Breast epithelium (tissue), 3 donors: ENCODE results near the gene PAIP2.
A peak's percentile ranks its signal among the peaks of the same experiment; 100 is the strongest.

Experiments
- POLR2A ChIP-seq: fragments of 450-650 bp; IDR thresholded peaks from one replicate; pipeline ENCODE4 v1.6.1; 2016; ENCODE audit warnings: antibody characterized with exemption, mild to moderate bottlenecking, moderate library complexity
- TF ChIP-seq, protein P1 (sequence below), 3 donors: fragments of 450-650 bp; IDR thresholded peaks; one replicate each; pipeline ENCODE4 v1.5.1; 2016 to 2017; ENCODE audit warnings: antibody characterized with exemption in 3 of 3, mild to moderate bottlenecking in 3 of 3, moderate library complexity in 3 of 3

- TF ChIP-seq, protein P1, sequence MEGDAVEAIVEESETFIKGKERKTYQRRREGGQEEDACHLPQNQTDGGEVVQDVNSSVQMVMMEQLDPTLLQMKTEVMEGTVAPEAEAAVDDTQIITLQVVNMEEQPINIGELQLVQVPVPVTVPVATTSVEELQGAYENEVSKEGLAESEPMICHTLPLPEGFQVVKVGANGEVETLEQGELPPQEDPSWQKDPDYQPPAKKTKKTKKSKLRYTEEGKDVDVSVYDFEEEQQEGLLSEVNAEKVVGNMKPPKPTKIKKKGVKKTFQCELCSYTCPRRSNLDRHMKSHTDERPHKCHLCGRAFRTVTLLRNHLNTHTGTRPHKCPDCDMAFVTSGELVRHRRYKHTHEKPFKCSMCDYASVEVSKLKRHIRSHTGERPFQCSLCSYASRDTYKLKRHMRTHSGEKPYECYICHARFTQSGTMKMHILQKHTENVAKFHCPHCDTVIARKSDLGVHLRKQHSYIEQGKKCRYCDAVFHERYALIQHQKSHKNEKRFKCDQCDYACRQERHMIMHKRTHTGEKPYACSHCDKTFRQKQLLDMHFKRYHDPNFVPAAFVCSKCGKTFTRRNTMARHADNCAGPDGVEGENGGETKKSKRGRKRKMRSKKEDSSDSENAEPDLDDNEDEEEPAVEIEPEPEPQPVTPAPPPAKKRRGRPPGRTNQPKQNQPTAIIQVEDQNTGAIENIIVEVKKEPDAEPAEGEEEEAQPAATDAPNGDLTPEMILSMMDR (IDR thresholded peaks at IDR 0.05): peak; percentile 51 to 86 (median 57)
- peak; percentile 93 for TF ChIP-seq POLR2A
Measured at GRCh38 chr5:139341689-139342422, at the start of gene PAIP2.
